Measurements from ENCODE around the gene UCP1.

UCP1 gene, protein sequence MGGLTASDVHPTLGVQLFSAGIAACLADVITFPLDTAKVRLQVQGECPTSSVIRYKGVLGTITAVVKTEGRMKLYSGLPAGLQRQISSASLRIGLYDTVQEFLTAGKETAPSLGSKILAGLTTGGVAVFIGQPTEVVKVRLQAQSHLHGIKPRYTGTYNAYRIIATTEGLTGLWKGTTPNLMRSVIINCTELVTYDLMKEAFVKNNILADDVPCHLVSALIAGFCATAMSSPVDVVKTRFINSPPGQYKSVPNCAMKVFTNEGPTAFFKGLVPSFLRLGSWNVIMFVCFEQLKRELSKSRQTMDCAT

DNA sequence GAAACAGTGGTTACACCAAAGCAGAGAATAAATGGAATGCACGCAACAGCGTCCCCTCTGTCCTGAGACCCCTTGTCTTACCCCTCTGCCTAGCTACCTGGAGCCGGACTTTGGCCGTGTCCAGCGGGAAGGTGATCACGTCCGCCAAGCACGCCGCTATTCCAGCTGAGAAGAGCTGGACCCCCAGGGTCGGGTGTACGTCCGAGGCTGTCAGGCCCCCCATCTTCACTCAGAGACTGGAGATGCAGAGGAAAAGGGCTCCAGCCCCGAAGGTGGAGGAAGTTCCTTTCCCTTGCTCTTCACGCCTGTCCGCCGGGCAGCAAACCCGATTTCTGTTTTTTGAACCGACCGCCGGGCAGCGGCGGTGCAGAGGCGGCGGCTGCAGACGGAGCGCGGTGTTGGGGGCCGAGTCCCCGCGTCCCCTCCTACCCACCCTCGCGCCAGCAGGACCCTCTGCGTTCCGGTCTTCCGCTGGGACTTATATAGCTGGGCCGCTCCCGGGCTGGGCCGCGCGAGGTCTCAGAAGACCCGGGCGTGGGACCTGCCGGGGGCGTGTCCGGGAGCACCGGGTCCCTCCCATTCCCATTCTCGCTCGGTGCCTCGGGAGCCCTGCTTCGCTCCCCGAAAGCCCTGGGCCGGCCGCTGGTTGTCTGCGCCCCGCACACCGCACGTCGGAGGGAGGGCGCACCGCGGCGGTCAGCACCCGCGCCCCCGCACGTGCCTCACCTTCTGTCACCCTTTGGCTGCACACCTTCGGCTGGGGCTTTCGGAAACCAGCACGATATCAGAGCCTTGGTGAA lies at the start of gene UCP1:
TSS of gene UCP1 (minus strand) at position 455 of the 800 bp plus-strand sequence. CDS start at position 223, 232 bp downstream.
- peak in 1 of 2 donors; percentile 16 for DNase-seq

DNA sequence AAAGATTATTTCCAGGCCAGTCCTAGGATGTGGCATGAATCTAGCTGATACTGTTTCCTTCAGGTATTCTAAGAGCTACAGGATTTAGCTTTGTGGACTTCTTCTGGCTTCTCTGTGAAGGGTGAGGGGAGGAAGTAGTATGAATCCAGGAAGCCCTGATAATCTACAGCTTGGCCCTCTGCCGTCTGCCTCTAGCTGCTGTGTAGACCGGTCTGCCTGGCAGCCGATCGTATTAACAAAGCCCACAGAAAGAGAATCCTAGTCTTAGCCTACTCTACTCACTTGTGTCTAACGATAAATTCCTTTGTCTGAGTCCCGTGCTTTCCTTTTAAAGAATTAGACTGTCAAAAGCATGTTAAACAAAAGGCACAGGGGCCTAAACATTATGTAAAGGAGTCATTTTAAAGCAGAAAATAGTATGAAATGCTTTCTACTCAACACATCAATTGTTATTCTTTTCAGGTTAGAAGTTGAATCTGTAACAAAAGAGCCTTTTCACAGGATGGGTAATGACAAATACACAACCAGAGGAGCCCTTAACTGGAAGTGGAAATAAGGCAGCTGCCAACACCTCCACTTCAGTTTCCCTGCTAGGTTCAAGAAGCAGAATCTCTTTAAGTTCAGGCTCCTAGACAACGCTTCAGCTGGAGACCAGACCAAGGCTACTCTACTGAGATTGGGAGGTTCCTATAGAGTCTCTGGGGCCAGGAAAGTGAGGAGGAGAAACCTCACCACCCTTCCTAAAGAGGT lies 48.9 kb upstream of the UCP1 start:
- DNase-seq = no peak

DNA sequence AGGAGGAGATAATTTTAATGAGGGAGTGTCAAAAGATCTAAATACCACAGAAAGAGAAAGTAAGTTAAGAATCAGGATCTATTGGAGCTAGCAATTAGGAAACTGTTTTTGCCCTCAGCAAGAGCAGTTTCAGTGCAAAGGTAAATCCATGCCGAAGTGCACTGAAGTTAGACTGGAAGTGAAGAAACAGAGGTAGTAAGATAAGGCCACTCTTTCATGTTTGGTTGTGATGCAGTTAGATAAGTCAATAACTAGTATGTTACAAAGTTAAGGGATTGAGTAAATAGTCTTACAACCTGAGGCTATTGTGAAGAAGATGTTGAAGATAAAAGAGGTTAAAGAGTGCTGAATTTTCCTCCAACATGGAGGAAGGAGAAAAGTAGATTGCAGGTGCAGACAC lies 46.7 kb upstream of the UCP1 start:
- no peak for DNase-seq

DNA sequence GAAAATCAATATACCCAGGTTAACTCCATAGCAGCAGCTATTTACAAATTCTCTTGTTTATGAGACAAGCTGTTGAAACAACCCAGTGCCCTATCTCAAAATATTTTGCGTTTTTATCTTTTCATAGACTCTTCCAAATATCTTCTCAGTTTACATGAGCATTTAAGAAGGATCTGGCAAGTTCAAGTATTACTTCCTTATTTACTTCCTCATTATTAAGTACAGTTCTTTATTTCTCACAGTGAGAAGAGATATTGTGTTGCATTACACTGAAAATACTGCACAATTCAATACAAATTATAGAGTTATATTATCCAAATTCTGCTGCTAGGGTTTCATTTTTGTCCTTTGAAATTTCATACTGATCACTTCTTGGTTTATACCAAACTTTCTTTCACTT lies 43.6 kb upstream of the UCP1 start:
- no peak for DNase-seq

DNA sequence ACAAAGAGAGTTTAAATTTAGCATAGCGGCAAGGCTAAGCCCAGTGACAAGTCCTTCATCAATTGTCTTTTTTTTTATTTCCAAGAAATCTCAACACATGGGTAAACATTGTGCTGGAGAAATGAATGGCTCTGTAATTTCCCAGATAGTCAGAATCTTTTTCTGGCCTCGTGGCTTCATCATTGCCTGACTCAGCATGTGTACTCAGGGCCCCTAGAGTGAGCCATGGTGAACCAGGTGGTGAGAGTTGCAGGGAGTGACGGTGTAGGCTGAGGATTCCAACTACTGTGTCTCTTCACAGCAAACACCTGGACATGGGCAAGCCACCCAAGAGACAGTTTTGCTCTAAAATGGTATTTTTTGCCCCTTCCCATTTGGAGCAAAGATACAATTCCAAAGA lies 43.1 kb upstream of the UCP1 start:
- DNase-seq = no peak

- no peak for DNase-seq
These were observed 41.0 kb upstream of the UCP1 start for GRCh38 chr4:140609548-140610425.

GRCh38 chr4:140607852-140608251 lies 39.1 kb upstream of the UCP1 start:
- DNase-seq = no peak

GRCh38 chr4:140604544-140604943 lies 35.8 kb upstream of the UCP1 start:
- DNase-seq = no peak

DNA sequence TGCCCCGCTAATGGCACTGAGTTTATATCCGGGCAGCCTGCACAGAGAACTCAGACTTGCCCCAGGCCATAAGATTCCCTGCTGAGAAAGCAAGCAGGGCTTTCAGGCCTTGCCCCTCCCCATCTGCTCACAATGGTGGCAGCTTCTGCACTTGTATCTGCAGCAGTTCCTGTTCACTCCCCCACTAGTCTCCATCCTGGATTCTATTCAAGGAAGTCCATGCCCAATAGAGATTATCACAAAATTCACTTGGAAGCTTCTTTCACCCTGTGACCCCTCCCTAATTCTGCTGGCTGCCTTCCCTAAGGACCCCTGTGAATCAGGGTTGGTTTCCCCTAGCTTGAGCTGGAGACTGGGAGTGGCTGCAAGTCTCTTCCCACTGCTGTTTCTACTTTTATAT lies 34.5 kb upstream of the UCP1 start:
- DNase-seq = no peak

DNA sequence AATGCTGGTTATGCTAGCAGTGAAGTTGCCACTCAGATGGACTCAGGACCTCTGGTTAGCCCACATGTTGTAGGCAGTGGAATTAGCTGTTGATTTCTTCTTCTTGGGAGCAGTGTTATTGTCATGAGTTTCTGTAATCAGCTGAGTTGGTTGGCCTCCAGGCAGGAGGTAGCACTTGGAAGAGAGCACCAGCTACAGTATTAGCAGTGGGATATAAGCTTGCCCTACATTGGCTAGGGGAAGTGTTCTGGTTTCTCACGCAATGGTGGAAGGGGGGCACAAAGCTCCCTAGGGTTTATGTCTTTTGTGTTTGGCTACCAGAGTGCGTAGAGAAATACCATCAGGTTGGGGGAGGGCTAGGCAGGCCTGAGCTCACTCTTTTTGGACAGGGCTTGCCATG lies 34.0 kb upstream of the UCP1 start:
- DNase-seq = no peak

GRCh38 chr4:140600408-140600807 lies 31.6 kb upstream of the UCP1 start:
- DNase-seq = no peak

DNA sequence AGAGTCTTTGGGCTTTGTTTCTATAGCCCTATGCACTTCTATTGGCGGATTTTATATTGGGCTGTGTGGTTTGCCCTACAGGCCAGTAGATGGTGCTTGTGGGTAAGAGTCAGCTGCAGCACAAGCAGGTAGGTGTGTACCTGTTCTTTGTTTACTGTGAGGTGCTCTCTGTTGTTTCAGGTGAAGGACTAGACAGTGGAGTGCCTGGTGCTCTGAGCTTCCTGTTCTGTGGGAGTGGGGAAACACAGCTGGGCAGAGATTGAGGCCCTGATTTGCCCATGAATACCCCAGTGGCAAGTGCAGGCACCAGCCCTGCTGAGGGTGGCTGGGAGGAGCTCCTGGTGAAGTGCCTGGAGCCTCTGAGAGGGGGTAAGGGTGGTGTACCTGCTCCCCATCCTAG lies 26.3 kb upstream of the UCP1 start:
- no peak for DNase-seq

GRCh38 chr4:140584439-140584838 lies 15.7 kb upstream of the UCP1 start:
- DNase-seq = no peak

- no peak for DNase-seq
These were observed 12.3 kb upstream of the UCP1 start for GRCh38 chr4:140581078-140581477.

DNA sequence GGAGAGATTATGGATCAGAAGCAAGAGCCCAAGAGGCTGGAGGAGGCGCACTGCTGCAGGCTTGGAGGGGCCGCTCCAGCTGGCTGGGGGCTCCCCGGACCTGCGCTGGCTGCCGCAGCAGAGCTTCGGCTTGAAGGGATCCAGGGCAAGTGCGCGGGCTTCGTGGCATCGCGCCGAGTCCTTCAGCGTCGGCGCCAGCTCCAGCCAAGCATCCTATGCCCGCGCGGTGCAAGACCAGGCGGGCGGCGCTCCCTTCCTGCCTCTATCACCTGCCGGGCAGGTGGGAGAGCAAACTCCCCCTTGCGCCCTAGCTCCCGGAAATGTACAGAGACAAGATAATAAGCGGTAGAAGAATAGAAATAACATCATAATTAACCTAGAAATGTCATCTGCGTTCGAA lies 10.5 kb upstream of the UCP1 start:
- no peak for DNase-seq

- no peak for DNase-seq
These were observed 6.7 kb upstream of the UCP1 start for GRCh38 chr4:140575489-140575888.

DNA sequence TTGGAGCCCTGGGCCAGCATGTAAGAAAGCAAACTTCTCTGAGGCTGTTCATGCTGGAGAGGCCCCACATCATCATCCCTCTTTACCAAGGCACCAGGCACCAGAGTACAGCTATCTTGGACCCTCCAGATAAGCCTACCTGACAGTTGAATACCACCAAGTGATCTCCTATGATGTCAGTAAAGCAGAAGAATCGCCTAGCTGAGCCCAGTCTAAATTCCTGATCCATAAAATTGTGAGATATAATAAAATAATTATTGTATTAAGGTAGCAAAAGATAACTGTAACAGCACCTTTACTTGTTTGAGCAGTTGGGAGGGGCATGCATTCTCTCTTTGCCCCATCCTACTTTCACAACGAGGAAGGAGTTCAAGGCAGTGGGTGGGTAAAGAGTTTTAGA lies 2.9 kb upstream of the UCP1 start:
- no peak for DNase-seq

DNA sequence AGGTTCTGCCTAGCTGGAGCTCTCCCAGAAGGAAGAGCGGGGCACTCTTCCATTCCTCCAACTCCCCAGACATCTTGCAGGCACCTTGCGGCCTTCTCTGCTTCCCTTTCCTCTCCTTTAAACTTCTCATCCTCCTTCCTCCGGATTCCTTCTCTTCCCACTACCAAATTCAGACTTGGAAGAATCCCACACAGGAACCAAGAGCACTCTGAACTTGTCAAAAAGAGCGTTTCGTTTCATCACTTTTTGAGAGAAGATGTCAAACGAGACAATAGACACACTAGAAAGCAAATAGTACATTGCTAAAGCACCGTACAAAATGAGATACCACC lies 512 bp upstream of the UCP1 start:
- no peak for DNase-seq

DNA sequence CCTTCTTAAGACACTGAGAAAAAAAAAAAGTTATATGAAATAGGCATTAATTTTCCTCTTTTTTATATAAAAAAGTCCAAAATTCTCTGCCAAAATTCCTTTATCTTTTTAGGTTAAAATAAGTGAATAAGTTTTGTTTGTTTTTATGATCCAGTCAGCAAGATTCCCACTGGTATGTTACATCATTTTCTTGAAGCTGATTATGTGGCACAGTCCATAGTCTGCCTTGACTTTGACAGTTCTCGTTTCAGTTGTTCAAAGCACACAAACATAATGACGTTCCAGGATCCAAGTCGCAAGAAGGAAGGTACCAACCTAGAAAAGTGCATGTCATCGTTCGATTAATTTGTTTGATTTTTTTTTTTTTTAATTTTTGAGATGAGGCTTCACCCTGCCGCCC lies 9.1 kb downstream of the UCP1 start:
- no peak for DNase-seq

DNA sequence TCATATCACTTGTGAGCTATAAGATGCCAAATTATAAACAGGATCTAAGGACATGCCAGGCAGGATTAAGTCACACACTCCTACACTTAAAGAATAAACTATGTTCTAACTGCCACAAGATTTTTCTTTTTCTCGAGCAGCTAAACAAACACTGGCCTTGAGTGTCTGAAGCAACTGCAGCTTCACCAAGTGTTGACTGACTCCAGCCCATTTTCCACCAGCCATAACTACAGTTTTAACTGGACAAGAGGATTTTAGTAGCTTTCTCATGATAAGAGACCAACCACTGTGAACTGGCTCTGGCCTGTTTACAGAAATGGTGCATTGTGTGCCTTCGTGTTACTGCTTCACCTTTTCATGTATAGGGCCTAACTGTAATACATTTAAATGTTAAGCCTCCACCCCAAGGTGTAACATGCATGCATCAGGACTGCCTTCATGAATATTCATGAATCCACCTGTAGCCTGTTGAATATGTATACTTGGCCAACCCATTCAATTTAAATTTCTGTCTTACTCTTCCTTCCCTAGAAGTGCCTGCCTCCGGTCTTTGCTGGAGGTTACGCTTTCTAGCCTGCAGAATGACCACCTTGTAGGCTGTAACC lies 10.8 kb downstream of the UCP1 start:
- no peak for DNase-seq

- DNase-seq = peak in 1 of 2 donors; percentile 30
These were observed 12.2 kb downstream of the UCP1 start for GRCh38 chr4:140556372-140557085.

Data from stimulated activated CD4-positive, alpha-beta T cell treated with anti-CD3 and anti-CD28 coated beads, Interleukin-2, amount 100 ng/mL, for 24 hours (primary cell).